ENCODE measurements around the gene PDE6B. TPM values are rescaled to one million over a fixed set of nuclear protein-coding genes. Genes with fewer than 3 reads are reported as not detected.
A peak's percentile ranks its signal among the peaks of the same experiment; 100 is the strongest.

PDE6B gene
- total RNA-seq, 1 experiment from 2014 or later = not detected

GRCh38 chr4:687971-688853 is 62.8 kb downstream of the PDE6B start:
- H3K27ac Mint-ChIP-seq (ENCODE audit: unreplicated experiment) = peak overlapping the region; percentile 33
- no peak overlapping the region for H3K4me3 ChIP-seq (ENCODE audit: low read depth, low read length)

DNA sequence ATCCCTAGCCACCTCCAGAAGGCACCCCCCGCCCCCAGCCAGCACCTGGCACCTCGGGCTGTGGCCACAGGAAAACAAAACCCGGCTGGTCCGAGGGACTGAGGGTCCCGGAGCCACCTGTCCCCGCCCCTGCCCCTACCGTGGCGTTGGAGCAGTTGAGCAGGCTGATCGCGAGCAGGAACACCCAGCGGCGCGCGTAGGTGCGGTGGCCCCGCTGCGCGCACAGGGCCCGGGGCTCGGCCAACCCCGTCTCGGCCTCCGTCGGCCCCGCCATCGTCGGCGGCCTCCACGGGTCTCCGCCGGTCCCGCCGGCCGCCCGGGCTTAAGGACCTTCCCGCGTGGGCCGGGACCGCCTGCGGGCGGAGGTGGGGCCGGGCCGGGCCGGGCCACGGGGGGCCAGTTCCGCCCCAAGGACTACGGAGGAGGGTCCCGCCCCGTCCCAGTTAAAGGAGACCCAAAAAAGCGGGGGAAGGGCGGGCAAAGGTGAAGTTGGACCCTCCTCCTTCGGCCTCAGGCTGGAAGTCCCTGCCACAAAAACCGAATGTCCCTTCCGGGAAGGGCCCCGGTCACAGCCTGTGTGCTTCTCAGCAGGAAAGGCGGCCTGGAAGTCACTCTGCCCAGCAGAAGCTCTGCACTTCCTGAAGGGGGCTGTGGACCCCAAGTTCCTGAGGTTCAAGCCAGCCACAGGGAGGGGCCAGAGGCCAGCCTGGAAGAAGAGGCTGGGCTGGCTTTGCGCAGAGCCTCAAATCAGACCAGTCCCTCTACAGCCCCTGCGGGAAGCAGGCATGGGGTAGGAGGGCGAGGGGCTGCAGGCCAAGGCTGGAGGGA is 63.7 kb downstream of the PDE6B start, which contains the start of gene SLC49A3:
Gene SLC49A3 (minus strand): TSS at position 298 of the 828 bp plus-strand sequence. CDS start 24 bp downstream, at position 274.
- no peaks in the 10 kb centered on the region for H3K27me3 Mint-ChIP-seq (ENCODE audit: insufficient read depth, unreplicated experiment)
- ChIA-PET POLR2A (no interaction called here), CTCF (no interaction called here)
- H3K4me3 Mint-ChIP-seq (ENCODE audit: unreplicated experiment) = no peak within 1 kb of the TSS
- H3K36me3 Mint-ChIP-seq (ENCODE audit: insufficient read depth, unreplicated experiment) = peaks cover 10% of the 10 kb centered on the region
- Histone ChIP-seq H3K36me3 (ENCODE audit: control insufficient read depth, insufficient read depth, low read length) (no peaks in the 10 kb centered on the region), H3K9me3 (no peaks in the 10 kb centered on the region), H3K4me3 (ENCODE audit: low read depth, low read length) (no peak within 1 kb of the TSS), H3K27me3 (replicated peaks; ENCODE audit: control insufficient read depth, insufficient read depth, low read length) (no peaks in the 10 kb centered on the region), H3K4me1 (peaks cover 16% of the 10 kb centered on the region)
- TF ChIP-seq, protein P1, sequence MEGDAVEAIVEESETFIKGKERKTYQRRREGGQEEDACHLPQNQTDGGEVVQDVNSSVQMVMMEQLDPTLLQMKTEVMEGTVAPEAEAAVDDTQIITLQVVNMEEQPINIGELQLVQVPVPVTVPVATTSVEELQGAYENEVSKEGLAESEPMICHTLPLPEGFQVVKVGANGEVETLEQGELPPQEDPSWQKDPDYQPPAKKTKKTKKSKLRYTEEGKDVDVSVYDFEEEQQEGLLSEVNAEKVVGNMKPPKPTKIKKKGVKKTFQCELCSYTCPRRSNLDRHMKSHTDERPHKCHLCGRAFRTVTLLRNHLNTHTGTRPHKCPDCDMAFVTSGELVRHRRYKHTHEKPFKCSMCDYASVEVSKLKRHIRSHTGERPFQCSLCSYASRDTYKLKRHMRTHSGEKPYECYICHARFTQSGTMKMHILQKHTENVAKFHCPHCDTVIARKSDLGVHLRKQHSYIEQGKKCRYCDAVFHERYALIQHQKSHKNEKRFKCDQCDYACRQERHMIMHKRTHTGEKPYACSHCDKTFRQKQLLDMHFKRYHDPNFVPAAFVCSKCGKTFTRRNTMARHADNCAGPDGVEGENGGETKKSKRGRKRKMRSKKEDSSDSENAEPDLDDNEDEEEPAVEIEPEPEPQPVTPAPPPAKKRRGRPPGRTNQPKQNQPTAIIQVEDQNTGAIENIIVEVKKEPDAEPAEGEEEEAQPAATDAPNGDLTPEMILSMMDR (IDR thresholded peaks at IDR 0.05; ENCODE audit: insufficient read depth in 1 of 2, low read depth in 1 of 2, low read length in 1 of 2, severe bottlenecking in 1 of 2, unreplicated experiment in 1 of 2) = no peak
- H3K9me3 Mint-ChIP-seq (ENCODE audit: unreplicated experiment) = peaks cover under 1% of the 10 kb centered on the region
- no TSS peak for BruUV-seq (replicated peaks)
- no peak within 1 kb of the TSS for H3K27ac Mint-ChIP-seq (ENCODE audit: unreplicated experiment)
- peaks cover 6% of the 10 kb centered on the region for H3K4me1 Mint-ChIP-seq (ENCODE audit: low read depth, unreplicated experiment)
- no peak for DNase-seq
- intact Hi-C loops (cut with micrococcal nuclease; ENCODE audit: unreplicated experiment) = no loop called here

More at GRCh38 chr4:687971-688853, 62.8 kb downstream of the PDE6B start:
- H3K4me1 ChIP-seq = peaks cover 16% of the 10 kb centered on the region
- DNase-seq = no peak
- H3K27me3 ChIP-seq (replicated peaks; ENCODE audit: control insufficient read depth, insufficient read depth, low read length) = no peaks in the 10 kb centered on the region
- no peaks in the 10 kb centered on the region for H3K27me3 Mint-ChIP-seq (ENCODE audit: insufficient read depth, unreplicated experiment)
- H3K36me3 Mint-ChIP-seq (ENCODE audit: insufficient read depth, unreplicated experiment) = peaks cover 10% of the 10 kb centered on the region
- no peaks in the 10 kb centered on the region for H3K36me3 ChIP-seq (ENCODE audit: control insufficient read depth, insufficient read depth, low read length)
- intact Hi-C loops (cut with micrococcal nuclease; ENCODE audit: unreplicated experiment) = no loop called here
- no TSS peak for BruUV-seq (replicated peaks)
- H3K4me1 Mint-ChIP-seq (ENCODE audit: low read depth, unreplicated experiment) = peaks cover 6% of the 10 kb centered on the region
- no peak overlapping the region for H3K4me3 Mint-ChIP-seq (ENCODE audit: unreplicated experiment)
- POLR2A ChIA-PET = no interaction called here
- no peaks in the 10 kb centered on the region for H3K9me3 ChIP-seq
- H3K9me3 Mint-ChIP-seq (ENCODE audit: unreplicated experiment) = no peaks in the 10 kb centered on the region
- CTCF ChIA-PET = interaction anchor here (0.7 kb wide), 1 partner anchor 14 kb away, joined by 3 read pairs; the partner anchor contains the start of genes ATP5ME and MYL5
- TF ChIP-seq, protein P1 (IDR thresholded peaks at IDR 0.05; ENCODE audit: insufficient read depth in 1 of 2, low read depth in 1 of 2, low read length in 1 of 2, severe bottlenecking in 1 of 2, unreplicated experiment in 1 of 2) = no peak

DNA sequence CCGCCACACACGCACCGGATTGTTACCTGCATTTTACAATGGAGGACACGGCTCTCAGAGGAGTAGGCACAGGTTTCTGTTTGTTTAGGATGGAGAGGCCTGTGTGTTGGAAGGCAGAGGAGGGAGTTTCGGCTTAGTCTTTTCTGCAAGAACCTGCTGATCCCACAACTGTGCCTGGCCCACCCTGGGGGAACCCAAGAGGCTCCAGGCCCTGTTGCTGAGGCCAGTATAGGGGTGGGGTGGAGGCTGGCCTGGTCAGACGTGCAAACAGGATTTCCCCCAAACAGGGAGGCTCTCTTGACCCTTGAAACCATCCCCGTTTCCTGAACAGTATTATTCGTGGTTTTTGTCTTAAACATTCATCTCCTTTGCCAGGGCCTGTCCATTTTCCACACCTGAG is 64.3 kb downstream of the PDE6B start:
- Mint-ChIP-seq H3K4me3 (ENCODE audit: unreplicated experiment) (no peak overlapping the region), H3K36me3 (ENCODE audit: insufficient read depth, unreplicated experiment) (peaks cover 10% of the 10 kb centered on the region), H3K27me3 (ENCODE audit: insufficient read depth, unreplicated experiment) (no peaks in the 10 kb centered on the region), H3K27ac (ENCODE audit: unreplicated experiment) (no peak overlapping the region), H3K9me3 (ENCODE audit: unreplicated experiment) (peaks cover 7% of the 10 kb centered on the region), H3K4me1 (ENCODE audit: low read depth, unreplicated experiment) (peaks cover 6% of the 10 kb centered on the region)
- no peak for DNase-seq
- TF ChIP-seq, protein P1 (IDR thresholded peaks at IDR 0.05; ENCODE audit: insufficient read depth in 1 of 2, low read depth in 1 of 2, low read length in 1 of 2, severe bottlenecking in 1 of 2, unreplicated experiment in 1 of 2) = no peak
- POLR2A ChIA-PET = no interaction called here
- Histone ChIP-seq H3K4me1 (peaks cover 16% of the 10 kb centered on the region), H3K27me3 (replicated peaks; ENCODE audit: control insufficient read depth, insufficient read depth, low read length) (no peaks in the 10 kb centered on the region), H3K36me3 (ENCODE audit: control insufficient read depth, insufficient read depth, low read length) (no peaks in the 10 kb centered on the region), H3K9me3 (no peaks in the 10 kb centered on the region), H3K4me3 (ENCODE audit: low read depth, low read length) (no peak overlapping the region)
- intact Hi-C loops (cut with micrococcal nuclease; ENCODE audit: unreplicated experiment) = no loop called here
- CTCF ChIA-PET = no interaction called here
- no TSS peak for BruUV-seq (replicated peaks)
